A204.1 (cell line): Measurements from ENCODE around the gene AGER.
"Not testable (repeated sequence)": the region's sequence is repeated elsewhere in the genome, so short reads cannot be mapped to it uniquely, and the experiment has no call there.

Experiments
- FAIRE-seq: peaks from 2 replicates; lab custom pipeline; 2012; peaks lifted over from hg19 to GRCh38; lab: Jason Lieb, UNC

AGER gene

GRCh38 chr6:32184084-32184640 is at the start of gene AGER:
Gene AGER, minus strand, starts transcription at chr6:32184253. Its CDS starts 31 bp downstream, at chr6:32184222.
- no peak for FAIRE-seq

GRCh38 chr6:32226434-32226833 is 42.4 kb upstream of the AGER start:
- no peak for FAIRE-seq

GRCh38 chr6:32224696-32225095 is 40.6 kb upstream of the AGER start:
- FAIRE-seq: no peak

- no peak for FAIRE-seq
These were observed 39.5 kb upstream of the AGER start, which contains the start of gene NOTCH4 for GRCh38 chr6:32223258-32224235. Gene NOTCH4, minus strand, starts transcription at chr6:32224067. Its CDS starts 139 bp downstream, at chr6:32223928.

- FAIRE-seq: no peak
These were observed 38.5 kb upstream of the AGER start for GRCh38 chr6:32222333-32223230.

- FAIRE-seq: no peak
These were observed 36.0 kb upstream of the AGER start for GRCh38 chr6:32220021-32220420.

GRCh38 chr6:32218167-32218566 is 34.1 kb upstream of the AGER start:
- FAIRE-seq: no peak

GRCh38 chr6:32216998-32217397 is 32.9 kb upstream of the AGER start:
- no peak for FAIRE-seq

GRCh38 chr6:32216285-32216684 is 32.2 kb upstream of the AGER start:
- no peak for FAIRE-seq

GRCh38 chr6:32215617-32216016 is 31.6 kb upstream of the AGER start:
- FAIRE-seq: no peak

GRCh38 chr6:32214126-32214525 is 30.1 kb upstream of the AGER start:
- FAIRE-seq: no peak

GRCh38 chr6:32213649-32214048 is 29.6 kb upstream of the AGER start:
- no peak for FAIRE-seq

- no peak for FAIRE-seq
These were observed 28.2 kb upstream of the AGER start for GRCh38 chr6:32212076-32212760.

- not testable (repeated sequence) for FAIRE-seq
These were observed 27.4 kb upstream of the AGER start for GRCh38 chr6:32211432-32211831.

- no peak for FAIRE-seq
These were observed 26.1 kb upstream of the AGER start for GRCh38 chr6:32210191-32210601.

- no peak for FAIRE-seq
These were observed 24.9 kb upstream of the AGER start for GRCh38 chr6:32208996-32209395.

GRCh38 chr6:32204268-32204715 is 20.2 kb upstream of the AGER start:
- no peak for FAIRE-seq

GRCh38 chr6:32203426-32204267 is 19.6 kb upstream of the AGER start:
- FAIRE-seq: no peak

- FAIRE-seq: no peak
These were observed 18.1 kb upstream of the AGER start for GRCh38 chr6:32202186-32202585.

- FAIRE-seq: no peak
These were observed 16.8 kb upstream of the AGER start for GRCh38 chr6:32200711-32201475.
